OCI-LY3 (cell line): Measurements from ENCODE around the gene ACOXL.

Experiments
- H2AFZ ChIP-seq: fragments of 200-600, 300-600 bp; shearing (Covaris generic); 2 replicates; pipeline ENCODE4 v1.6.0; 2014; ENCODE audit warnings: antibody characterized with exemption, low read depth, low read length
- H3K27ac ChIP-seq: fragments of 200-600, 300-600 bp; sonication (generic); 2 replicates; pipeline ENCODE4 v1.5.1; 2014; ENCODE audit warnings: mild to moderate bottlenecking, low read length, moderate library complexity, mixed read lengths
- H3K27me3 ChIP-seq: fragments of 200-600, 300-600 bp; sonication (generic); 2 replicates; pipeline ENCODE4 v1.6.1; 2014; ENCODE audit warnings: low read depth, low read length, mixed read lengths
- H3K36me3 ChIP-seq: fragments of 200-600, 300-600 bp; sonication (generic); replicated peaks from 2 replicates; pipeline ENCODE3; 2014; ENCODE audit warnings: low read depth, low read length, mixed read lengths
- H3K4me1 ChIP-seq: fragments of 300-600, 200-600 bp; sonication (generic); 2 replicates; pipeline ENCODE4 v1.6.1; 2014; ENCODE audit warnings: low read length, mixed read lengths
- H3K4me2 ChIP-seq: fragments of 200-600, 300-600 bp; sonication (generic); 2 replicates; pipeline ENCODE4 v1.6.1; 2014; ENCODE audit warnings: low read length, mixed read lengths
- H3K4me3 ChIP-seq: fragments of 300-600, 200-600 bp; sonication (generic); 2 replicates; pipeline ENCODE4 v1.5.1; 2014; ENCODE audit warnings: antibody characterized with exemption, mild to moderate bottlenecking, low read length, moderate library complexity
- H3K79me2 ChIP-seq: fragments of 300-600, 200-600 bp; shearing (Covaris generic); 2 replicates; pipeline ENCODE4 v1.6.1; 2014; ENCODE audit warnings: mild to moderate bottlenecking, low read length, mixed read lengths
- H3K9ac ChIP-seq: fragments of 300-600, 200-600 bp; shearing (Covaris generic); 2 replicates; pipeline ENCODE4 v1.6.0; 2014; ENCODE audit warnings: mild to moderate bottlenecking, low read length, moderate library complexity
- H3K9me3 ChIP-seq: fragments of 200-600, 300-600 bp; shearing (Covaris generic); 2 replicates; pipeline ENCODE4 v1.6.1; 2014; ENCODE audit warnings: low read length, mixed read lengths; ENCODE audit not compliant: insufficient read depth
- H4K20me1 ChIP-seq: fragments of 200-600, 300-600 bp; sonication (generic); 2 replicates; pipeline ENCODE4 v1.6.1; 2016; ENCODE audit warnings: low read length, mixed read lengths; ENCODE audit not compliant: insufficient read depth
- CTCF ChIP-seq: fragments of 200-600, 300-600 bp; sonication (generic); IDR thresholded peaks from 2 replicates; pipeline ENCODE4 v1.5.1; 2014; ENCODE audit warnings: antibody characterized with exemption, low read length, low read depth
- EZH2phosphoT487 ChIP-seq: fragments of 200-600 bp; shearing (Covaris generic); IDR thresholded peaks from 2 replicates; pipeline ENCODE4 v1.6.1; 2018; ENCODE audit warnings: antibody characterized with exemption, mixed run types, low read depth

Gene ACOXL

GRCh38 chr2:110983133-110983532, 250.8 kb downstream of the ACOXL start:
- Histone ChIP-seq H3K36me3 (no peaks in the 10 kb centered on the region), H3K4me2 (no peak overlapping the region), H2AFZ (no peak overlapping the region), H3K9me3 (no peaks in the 10 kb centered on the region), H3K27ac (no peak overlapping the region), H3K79me2 (no peaks in the 10 kb centered on the region), H3K27me3 (peaks cover 11% of the 10 kb centered on the region; the same call in 1 of the 2 replicates), H3K4me1 (no peaks in the 10 kb centered on the region), H3K4me3 (no peak overlapping the region), H3K9ac (no peak overlapping the region), H4K20me1 (no peaks in the 10 kb centered on the region)
- TF ChIP-seq EZH2phosphoT487 (no peak), CTCF (no peak)

DNA sequence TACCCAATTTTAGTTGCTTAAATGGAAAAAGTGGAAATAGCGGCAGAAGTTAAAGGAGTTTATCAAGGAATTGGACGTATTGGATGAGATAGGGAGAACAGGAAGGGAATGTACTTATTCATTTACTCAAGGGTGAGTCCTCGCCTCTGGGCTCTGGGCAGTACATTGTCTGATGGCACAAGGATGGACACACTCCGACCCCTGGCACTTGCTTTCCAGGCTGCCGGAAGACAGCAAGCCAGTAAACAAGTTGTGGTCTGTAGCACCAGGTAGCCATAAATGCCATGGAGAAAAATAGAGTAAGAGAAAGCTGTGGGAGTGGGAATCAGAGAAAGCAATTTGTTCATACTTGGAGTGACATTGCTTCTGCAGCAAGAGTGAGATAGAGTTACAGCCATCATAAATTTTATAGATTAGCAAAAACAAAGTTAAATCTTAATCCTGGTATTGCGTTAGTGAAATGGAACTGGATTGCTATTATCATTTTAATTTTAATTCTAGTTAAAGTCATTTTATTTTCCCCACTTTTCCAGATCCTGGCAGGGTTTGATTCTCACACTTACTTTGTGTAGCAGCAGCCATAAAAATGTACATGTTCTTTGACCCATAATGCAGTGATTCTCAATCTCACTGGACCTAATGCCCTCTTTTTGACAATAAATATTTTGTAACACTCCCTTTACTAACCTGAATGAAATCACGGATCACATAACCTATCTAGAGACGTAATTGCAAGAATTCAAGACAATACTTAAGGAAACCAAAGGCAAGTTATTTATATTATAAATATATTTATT, 252.5 kb downstream of the ACOXL start:
- Histone ChIP-seq H4K20me1 (no peaks in the 10 kb centered on the region), H3K4me3 (no peak overlapping the region), H3K9me3 (no peaks in the 10 kb centered on the region), H3K4me1 (no peaks in the 10 kb centered on the region), H3K36me3 (no peaks in the 10 kb centered on the region), H3K79me2 (no peaks in the 10 kb centered on the region), H2AFZ (no peak overlapping the region), H3K4me2 (no peak overlapping the region), H3K9ac (no peak overlapping the region), H3K27ac (no peak overlapping the region), H3K27me3 (peaks cover 11% of the 10 kb centered on the region; the same call in 1 of the 2 replicates)
- TF ChIP-seq EZH2phosphoT487: no peak
- TF ChIP-seq CTCF: no peak

- Histone ChIP-seq H2AFZ (no peak overlapping the region), H3K4me2 (no peak overlapping the region), H3K9me3 (no peaks in the 10 kb centered on the region), H4K20me1 (no peaks in the 10 kb centered on the region), H3K27me3 (peaks cover 14% of the 10 kb centered on the region), H3K27ac (no peak overlapping the region), H3K79me2 (no peaks in the 10 kb centered on the region), H3K9ac (no peak overlapping the region), H3K4me1 (peaks cover 9% of the 10 kb centered on the region), H3K36me3 (no peaks in the 10 kb centered on the region), H3K4me3 (no peak overlapping the region)
- no peak for TF ChIP-seq CTCF
- no peak for TF ChIP-seq EZH2phosphoT487
Observed at GRCh38 chr2:110990440-110990839, 258.1 kb downstream of the ACOXL start.

- Histone ChIP-seq H2AFZ (no peak overlapping the region), H3K4me1 (peaks cover 9% of the 10 kb centered on the region), H3K36me3 (no peaks in the 10 kb centered on the region), H3K9ac (no peak overlapping the region), H3K4me2 (no peak overlapping the region), H4K20me1 (no peaks in the 10 kb centered on the region), H3K4me3 (no peak overlapping the region), H3K27ac (no peak overlapping the region), H3K79me2 (no peaks in the 10 kb centered on the region), H3K27me3 (peaks cover 24% of the 10 kb centered on the region), H3K9me3 (no peaks in the 10 kb centered on the region)
- TF ChIP-seq EZH2phosphoT487: no peak
- no peak for TF ChIP-seq CTCF
Observed at GRCh38 chr2:110991911-110992310, 259.5 kb downstream of the ACOXL start.
